Ramos (cell line): ENCODE results near the gene ASCC3.
"Not testable (repeated sequence)": the region's sequence is repeated elsewhere in the genome, so short reads cannot be mapped to it uniquely, and the experiment has no call there.

Experiments
- in situ Hi-C: fragments of 300-500 bp; cut with MboI; formaldehyde crosslinking; loops from one replicate; pipeline ENCODE4 v1.14.3; 2022; ENCODE audit warnings: low sequenced_read_pairs; ENCODE audit not compliant: unreplicated experiment

Gene ASCC3

GRCh38 chr6:100891079-100891478 is 9.9 kb upstream of the ASCC3 start:
- in situ Hi-C loops, result no loop called here

GRCh38 chr6:100890646-100891045 is 9.5 kb upstream of the ASCC3 start:
- in situ Hi-C loops, result not testable (repeated sequence)

DNA sequence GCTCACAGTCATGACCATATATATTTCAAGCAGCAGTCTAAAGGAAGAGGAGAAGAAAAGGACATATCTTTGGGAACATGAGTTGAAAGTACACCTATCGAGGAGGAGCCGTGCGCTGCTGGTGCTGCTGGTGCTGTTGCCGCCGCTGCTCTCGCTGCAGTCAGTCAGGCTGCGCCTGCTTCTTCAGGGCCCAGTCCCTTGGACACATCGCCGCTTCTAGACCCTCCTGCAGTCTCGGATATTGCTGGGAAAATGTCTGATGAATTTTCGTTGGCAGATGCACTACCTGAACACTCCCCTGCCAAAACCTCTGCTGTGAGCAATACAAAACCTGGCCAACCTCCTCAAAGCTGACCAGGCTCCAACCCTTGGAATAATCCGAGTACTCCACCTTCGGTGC is 8.2 kb upstream of the ASCC3 start:
- in situ Hi-C loops, result no loop called here

GRCh38 chr6:100886076-100886475 is 4.9 kb upstream of the ASCC3 start:
- in situ Hi-C loops, result no loop called here

- in situ Hi-C loops, result no loop called here
Measured at GRCh38 chr6:100883347-100883746, 2.2 kb upstream of the ASCC3 start.

GRCh38 chr6:100881707-100882040 is 545 bp upstream of the ASCC3 start:
- in situ Hi-C loops, result no loop called here

- in situ Hi-C loops, result no loop called here
Measured at GRCh38 chr6:100880149-100880852, 828 bp downstream of the ASCC3 start.

DNA sequence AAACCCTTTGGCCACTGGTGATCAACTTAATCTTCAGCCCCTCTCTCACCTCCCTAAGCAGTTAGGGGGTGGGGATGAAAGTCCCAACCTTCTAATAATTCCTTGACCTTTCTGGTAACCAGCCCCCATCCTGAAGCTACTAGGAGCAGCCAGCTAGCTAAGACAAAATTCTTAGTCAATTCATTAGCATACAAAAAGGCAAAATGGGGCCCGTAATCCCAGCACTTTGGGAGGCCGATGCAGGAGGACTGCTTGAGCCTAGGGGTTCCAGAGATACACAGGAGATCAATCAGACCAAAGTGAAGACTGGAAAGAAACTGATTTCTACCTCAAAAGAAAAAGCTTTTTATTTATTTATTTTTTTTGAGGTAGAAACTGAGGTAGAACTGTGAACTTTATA is 1.8 kb downstream of the ASCC3 start:
- in situ Hi-C loops, result no loop called here

DNA sequence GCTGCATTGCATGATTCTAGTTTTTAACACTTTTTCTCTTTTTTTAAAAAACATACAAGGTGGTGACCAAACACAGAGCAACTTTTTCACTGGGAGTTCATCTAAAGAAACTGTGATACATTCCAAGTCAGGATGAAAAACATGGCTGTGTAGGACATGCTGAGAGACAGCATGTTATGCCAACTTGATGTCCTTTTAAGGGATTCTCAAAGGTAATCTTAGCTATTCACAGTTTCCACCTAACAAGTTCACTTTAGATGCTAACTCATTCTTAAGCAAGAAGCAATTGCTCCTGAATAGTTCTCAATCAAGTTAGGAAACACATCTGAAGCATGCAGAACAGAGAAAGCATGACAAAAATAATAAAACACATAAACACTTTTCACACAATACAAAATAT is 3.3 kb downstream of the ASCC3 start:
- in situ Hi-C loops, result no loop called here

GRCh38 chr6:100876251-100876650 is 4.9 kb downstream of the ASCC3 start:
- in situ Hi-C loops, result no loop called here

- in situ Hi-C loops, result no loop called here
Measured at GRCh38 chr6:100865525-100865924, 15.6 kb downstream of the ASCC3 start.

DNA sequence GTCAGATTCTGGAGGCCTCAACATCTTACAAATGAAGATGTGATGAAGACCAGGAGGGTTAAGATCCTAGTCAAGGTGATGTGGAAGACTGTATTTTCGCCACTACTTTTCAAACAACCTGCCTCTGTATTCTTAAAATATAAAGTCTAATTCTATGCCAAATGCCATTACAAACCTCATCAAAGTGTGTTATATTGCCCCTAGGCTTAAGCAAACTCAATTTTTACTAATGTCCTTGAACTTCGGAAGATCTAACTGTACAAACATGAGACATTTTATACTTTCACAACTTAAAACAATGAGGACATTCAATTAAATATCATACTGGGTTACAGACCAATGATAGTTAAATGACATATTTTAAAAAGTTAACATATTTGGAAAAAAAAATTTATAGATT is 19.1 kb downstream of the ASCC3 start:
- in situ Hi-C loops, result no loop called here

DNA sequence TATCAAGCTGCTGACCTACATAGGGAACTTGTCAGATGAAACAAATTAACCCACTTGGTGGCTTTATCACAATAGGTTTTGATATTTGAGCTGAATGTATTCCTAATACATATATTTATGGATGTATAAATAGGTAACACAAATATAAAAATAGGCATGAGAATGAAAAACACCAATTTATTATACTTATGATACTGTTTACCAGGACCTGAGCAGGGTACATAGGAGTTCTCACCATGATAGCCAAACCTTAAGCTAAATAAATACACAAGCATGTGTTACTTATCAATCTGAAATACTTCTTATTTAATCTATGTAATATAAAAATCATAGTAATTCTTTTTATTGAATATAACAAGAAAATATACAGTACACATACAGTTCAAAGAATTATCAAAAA is 25.0 kb downstream of the ASCC3 start:
- in situ Hi-C loops, result no loop called here

DNA sequence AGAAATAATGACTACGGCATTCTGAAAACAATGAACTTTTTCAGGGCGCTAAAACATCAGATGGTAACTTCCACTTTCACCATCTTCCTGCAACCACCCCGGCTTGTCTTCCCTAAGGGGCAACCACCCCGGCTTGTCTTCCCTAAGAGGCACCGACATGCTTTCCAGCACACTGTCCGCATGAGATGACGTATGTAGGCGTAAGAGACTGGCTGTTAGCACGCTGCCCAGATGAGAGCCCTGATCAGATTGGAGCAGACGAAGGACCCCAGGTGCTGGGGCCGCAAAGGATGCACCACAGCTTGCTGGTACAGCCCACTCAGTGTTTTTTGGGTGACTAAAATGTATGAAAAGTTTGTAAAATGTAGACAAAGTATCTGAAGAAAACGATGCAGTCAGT is 29.3 kb downstream of the ASCC3 start:
- in situ Hi-C loops, result no loop called here

GRCh38 chr6:100850174-100850573 is 31.0 kb downstream of the ASCC3 start:
- in situ Hi-C loops, result no loop called here

DNA sequence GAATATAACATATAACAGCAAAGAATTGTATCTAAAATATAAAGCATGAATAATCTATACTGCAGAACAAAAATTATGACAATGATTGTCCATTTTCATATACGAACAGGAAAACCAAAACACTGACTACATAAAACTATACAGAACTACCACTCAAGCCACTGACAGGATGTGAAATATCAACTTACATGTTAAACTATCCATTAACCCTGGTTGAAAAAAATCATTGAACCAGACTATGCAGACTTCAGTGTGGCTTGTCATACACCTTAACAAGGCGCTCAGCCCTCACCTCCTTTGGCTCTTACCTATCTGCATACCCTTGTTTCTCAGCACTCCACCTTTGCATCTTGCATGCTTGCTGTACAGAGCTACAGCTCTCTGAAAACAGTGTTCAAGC is 34.9 kb downstream of the ASCC3 start:
- in situ Hi-C loops, result no loop called here

- in situ Hi-C loops, result no loop called here
Measured at GRCh38 chr6:100845676-100846075, 35.5 kb downstream of the ASCC3 start.

DNA sequence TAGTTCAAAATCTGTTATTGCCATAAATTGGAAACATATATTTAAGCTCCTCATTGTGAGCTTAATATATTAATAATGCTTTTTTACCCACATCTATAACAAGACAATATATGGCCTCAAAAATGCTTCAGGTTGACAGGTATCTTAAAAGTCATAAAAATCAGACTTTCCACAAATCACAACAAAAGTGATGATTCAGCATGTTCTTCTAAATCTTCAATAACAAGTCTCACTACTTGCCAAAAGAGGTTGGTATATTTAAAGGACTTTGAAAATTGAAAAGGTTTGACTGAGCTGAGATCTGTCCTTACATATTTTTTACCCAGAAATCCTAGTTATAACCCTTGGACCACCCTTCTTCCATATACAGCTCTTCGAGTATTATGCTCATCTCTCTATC is 41.7 kb downstream of the ASCC3 start:
- in situ Hi-C loops, result no loop called here

GRCh38 chr6:100838011-100838410 is 43.1 kb downstream of the ASCC3 start:
- in situ Hi-C loops, result no loop called here

DNA sequence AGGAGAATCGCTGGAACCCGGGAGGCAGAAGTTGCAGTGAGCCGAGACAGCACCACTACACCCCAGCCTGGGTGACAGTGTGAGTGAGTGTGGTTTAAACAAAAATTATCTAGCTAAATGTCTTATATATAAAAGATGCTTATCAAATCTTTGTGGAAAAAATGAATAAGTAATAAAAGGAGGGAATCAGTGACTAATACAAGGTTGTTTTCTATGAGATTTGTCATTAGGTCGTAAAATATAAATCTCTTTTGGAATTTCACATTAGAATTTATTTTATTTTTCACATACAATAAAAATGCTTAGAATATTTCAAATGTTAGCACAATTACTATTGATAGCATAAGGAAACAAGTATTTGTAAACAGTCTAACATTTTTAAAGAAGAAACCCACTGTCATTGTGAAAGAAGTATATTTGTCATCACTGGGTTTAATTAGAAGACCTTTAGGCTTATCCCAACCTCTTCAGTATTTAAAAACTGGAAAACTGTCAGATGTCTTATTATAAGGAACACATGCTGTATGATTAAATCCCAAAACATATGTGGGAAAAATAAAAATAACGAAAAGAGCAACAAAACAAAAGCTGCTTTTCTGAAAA is 47.1 kb downstream of the ASCC3 start:
- in situ Hi-C loops, result no loop called here

DNA sequence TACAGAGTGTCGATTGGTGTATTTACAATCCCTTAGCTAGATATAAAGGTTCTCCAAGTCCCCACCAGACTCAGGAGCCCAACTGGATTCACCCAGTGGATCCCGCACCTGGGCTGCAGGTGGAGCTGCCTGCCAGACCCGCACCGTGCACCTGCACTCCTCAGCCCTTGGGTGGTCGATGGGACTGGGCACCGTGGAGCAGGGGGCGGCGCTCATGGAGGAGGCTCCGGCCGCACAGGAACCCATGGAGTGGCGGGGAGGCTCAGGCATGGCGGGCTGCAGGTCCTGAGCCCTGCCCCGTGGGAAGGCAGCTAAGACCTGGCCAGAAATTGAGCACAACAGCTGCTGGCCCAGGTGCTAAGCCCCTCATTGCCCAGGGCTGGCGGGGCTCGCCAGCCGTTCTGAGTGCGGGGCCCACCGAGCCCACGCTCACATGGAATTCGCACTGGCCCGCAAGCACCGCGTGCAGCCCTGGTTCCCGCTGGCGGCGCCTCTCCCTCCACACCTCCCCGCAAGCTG is 52.0 kb downstream of the ASCC3 start:
- in situ Hi-C loops, result not testable (repeated sequence)

DNA sequence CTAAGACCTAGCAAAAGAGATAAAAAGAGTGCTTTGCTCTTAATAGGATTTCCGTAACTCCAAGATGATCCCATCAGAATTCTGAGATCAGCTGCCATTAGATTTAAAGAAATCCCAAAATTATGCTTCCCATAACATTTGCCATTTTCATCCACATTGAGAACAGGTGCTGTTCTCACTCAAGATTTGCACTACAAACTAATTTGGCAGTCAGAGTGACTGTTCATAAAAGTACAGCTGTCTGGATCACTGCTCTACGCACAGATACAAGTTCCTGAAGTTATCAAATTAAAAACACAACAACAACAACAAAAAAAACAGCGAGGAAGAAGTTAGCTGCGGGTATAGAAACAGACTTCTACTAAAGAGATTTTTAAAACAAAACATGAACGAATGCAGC is 58.1 kb downstream of the ASCC3 start:
- in situ Hi-C loops, result no loop called here
